Natural killer cell treated with Interleukin-12 subunit alpha and Interleukin-12 subunit beta and Interleukin-15 and Interleukin-18, amount 100 ng/mL, for 72 hours (primary cell): ENCODE results near the gene P2RX6. TPM values are rescaled to one million over a fixed set of nuclear protein-coding genes. Genes with fewer than 3 reads are reported as not detected.
A peak's percentile ranks its signal among the peaks of the same experiment; 100 is the strongest.
"Not testable (repeated sequence)": the region's sequence is repeated elsewhere in the genome, so short reads cannot be mapped to it uniquely, and the experiment has no call there.

Experiments used
- ATAC-seq, 2 donors: fragments of 150-1000 bp; cut with Tn5 transposase in 1 of 2; sonication (Bioruptor Pico), chemical (Tn5 transposase) in 1 of 2; 2 replicates each; pipeline ENCODE4 v1.10.0; 2021
- DNase-seq: peaks from one replicate; pipeline ENCODE4 v3.0.0; 2022; ENCODE audit warnings: low spot score
- H3K27ac Mint-ChIP-seq, 2 donors: 1 replicate in 1 of 2; 2 replicates in 1 of 2; pipeline ENCODE4 v1.8.0; 2022; ENCODE audit warnings: mixed read lengths in 2 of 2, mild to moderate bottlenecking in 1 of 2, moderate library complexity in 1 of 2
- H3K27me3 Mint-ChIP-seq, 2 donors: 1 replicate in 1 of 2; 2 replicates in 1 of 2; pipeline ENCODE4 v1.8.0; 2022; ENCODE audit warnings: mixed read lengths in 2 of 2
- H3K36me3 Mint-ChIP-seq: one replicate; pipeline ENCODE4 v1.8.0; 2022; ENCODE audit warnings: mixed read lengths
- H3K4me1 Mint-ChIP-seq, 2 donors: 1 replicate in 1 of 2; 2 replicates in 1 of 2; pipeline ENCODE4 v1.8.0; 2022; ENCODE audit warnings: low read depth in 2 of 2, mixed read lengths in 2 of 2, mild to moderate bottlenecking in 1 of 2
- H3K4me3 Mint-ChIP-seq: one replicate; pipeline ENCODE4 v1.8.0; 2022; ENCODE audit warnings: mixed read lengths
- H3K9me3 Mint-ChIP-seq: 2 replicates; pipeline ENCODE4 v1.8.0; 2022; ENCODE audit warnings: mixed read lengths
- total RNA-seq, 2 donors: library from RNA; stranded (reverse); gene quantifications; one replicate each; pipeline ENCODE4 v1.2.3, GENCODE V29; 2022

Gene P2RX6
- total RNA-seq, 2 donors from 2014 or later = not detected

DNA sequence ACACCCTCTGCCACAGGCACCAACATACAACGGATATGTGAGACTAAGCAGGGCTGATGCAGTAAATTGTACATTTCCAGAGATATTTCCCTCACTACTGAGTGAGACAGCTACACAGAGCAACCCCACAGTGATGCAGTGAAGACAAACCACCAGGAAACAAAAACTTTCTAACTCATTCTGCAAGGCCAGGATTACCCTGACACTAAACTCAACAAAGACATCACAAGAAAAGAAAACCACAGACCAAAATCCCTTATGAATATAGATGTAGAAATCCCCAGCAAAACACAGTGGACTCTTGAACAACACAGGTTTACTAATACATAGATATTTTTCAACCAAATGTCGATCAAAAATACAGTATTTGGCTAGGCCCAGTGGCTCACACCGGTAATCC, 18.9 kb downstream of the P2RX6 start:
- DNase-seq = no peak
- peaks cover 14 to 17% of the 10 kb centered on the region in 2 donors for H3K27me3 Mint-ChIP-seq
- H3K4me3 Mint-ChIP-seq = no peak overlapping the region
- H3K36me3 Mint-ChIP-seq = no peaks in the 10 kb centered on the region
- ATAC-seq = no peak
- H3K27ac Mint-ChIP-seq = no peak overlapping the region
- no peaks in the 10 kb centered on the region for H3K9me3 Mint-ChIP-seq
- no peaks in the 10 kb centered on the region for H3K4me1 Mint-ChIP-seq

DNA sequence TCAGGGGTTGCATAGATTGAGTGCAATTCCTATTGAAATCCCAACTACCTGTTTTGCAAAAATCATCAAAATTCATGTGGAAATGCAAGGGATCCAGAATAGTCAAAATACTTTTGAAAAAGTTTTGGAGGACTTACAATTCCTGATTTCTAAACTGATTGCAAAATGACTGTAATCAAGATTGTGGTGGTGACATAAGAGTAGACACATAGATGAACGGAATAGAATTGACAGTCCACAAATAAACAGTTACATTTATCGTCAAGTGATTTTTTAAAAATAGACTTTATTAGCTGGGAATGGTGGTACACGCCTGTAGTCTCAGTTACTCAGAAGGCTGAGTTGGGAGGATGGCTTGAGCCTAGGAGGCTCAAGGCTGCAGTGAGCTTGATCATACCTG, 20.0 kb downstream of the P2RX6 start:
- Mint-ChIP-seq H3K36me3 (no peaks in the 10 kb centered on the region), H3K4me1 (no peaks in the 10 kb centered on the region), H3K27me3 (peaks cover 13 to 17% of the 10 kb centered on the region in 2 donors), H3K27ac (no peak overlapping the region), H3K9me3 (no peaks in the 10 kb centered on the region), H3K4me3 (no peak overlapping the region)
- no peak for DNase-seq
- ATAC-seq = no peak

DNA sequence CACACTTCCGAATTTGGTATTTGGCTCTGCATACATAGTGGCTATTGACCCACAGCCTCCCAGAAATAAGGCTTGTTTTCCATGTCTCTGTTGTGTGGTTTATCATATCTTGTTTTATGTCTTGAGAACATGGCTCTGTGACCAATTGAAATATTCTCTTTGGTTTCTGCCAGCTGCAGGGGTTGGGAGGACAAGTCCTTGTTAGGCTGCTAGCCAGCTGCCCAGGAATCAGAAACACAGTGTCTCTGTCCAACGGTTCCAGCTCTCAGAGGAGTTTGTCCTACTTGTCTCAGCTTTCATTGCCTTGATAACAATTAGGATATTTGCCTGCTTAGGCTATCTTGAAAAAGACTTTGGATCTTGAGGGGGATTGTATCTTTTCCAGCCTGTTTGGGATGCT, 23.4 kb downstream of the P2RX6 start:
- Mint-ChIP-seq H3K27ac (no peak overlapping the region), H3K4me3 (no peak overlapping the region), H3K27me3 (peaks cover 9 to 10% of the 10 kb centered on the region in 2 donors), H3K36me3 (no peaks in the 10 kb centered on the region), H3K4me1 (peaks cover 4 to 6% of the 10 kb centered on the region in 2 donors), H3K9me3 (no peaks in the 10 kb centered on the region)
- DNase-seq (no peak), ATAC-seq (no peak)

DNA sequence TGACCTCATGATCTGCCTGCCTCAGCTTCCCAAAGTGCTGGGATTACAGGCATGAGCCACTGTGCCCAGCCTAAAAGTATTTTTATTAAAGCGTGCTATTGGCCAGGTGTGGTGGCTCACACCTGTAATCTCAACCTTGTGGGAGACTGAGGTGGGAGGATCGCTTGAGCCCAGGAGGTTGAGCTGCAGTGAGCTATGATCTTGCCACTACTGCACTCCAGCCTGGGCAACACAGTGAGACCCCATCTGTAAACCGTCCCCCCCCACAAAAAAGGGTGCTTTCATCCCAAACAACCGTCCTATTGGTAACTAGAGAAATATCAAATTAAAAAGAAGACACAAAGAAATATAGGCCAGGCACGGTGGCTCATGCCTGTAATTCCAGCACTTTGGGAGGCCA, 24.2 kb downstream of the P2RX6 start:
- not testable (repeated sequence) for H3K27ac Mint-ChIP-seq, H3K36me3 Mint-ChIP-seq, H3K4me1 Mint-ChIP-seq, H3K9me3 Mint-ChIP-seq, ATAC-seq, DNase-seq, H3K4me3 Mint-ChIP-seq
- H3K27me3 Mint-ChIP-seq = peaks cover 11 to 15% of the 10 kb centered on the region in 2 donors

DNA sequence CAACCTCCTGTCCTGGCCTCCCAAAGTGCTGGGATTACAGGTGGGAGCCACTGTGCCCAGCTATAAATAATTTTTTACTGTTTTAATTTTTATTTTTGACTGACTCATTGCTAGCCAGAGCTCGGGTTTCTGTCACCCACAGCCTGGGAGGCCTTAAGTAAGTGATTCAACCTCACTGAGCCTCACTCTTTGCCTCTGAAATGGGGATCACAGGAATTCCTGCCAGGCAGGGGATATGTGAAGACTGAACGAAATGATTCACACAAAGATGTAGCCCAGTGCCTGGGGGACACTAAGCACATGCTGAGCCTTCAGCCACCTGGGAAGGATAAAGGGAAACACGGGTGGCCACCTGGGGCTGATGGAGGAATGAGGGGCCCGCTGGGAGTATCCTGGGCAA, 27.0 kb downstream of the P2RX6 start:
- Mint-ChIP-seq H3K4me3 (no peak overlapping the region), H3K27ac (no peak overlapping the region), H3K4me1 (peaks cover 20 to 21% of the 10 kb centered on the region in 2 donors), H3K36me3 (no peaks in the 10 kb centered on the region), H3K9me3 (no peaks in the 10 kb centered on the region), H3K27me3 (peaks cover 11 to 16% of the 10 kb centered on the region in 2 donors)
- DNase-seq (no peak), ATAC-seq (no peak)

DNA sequence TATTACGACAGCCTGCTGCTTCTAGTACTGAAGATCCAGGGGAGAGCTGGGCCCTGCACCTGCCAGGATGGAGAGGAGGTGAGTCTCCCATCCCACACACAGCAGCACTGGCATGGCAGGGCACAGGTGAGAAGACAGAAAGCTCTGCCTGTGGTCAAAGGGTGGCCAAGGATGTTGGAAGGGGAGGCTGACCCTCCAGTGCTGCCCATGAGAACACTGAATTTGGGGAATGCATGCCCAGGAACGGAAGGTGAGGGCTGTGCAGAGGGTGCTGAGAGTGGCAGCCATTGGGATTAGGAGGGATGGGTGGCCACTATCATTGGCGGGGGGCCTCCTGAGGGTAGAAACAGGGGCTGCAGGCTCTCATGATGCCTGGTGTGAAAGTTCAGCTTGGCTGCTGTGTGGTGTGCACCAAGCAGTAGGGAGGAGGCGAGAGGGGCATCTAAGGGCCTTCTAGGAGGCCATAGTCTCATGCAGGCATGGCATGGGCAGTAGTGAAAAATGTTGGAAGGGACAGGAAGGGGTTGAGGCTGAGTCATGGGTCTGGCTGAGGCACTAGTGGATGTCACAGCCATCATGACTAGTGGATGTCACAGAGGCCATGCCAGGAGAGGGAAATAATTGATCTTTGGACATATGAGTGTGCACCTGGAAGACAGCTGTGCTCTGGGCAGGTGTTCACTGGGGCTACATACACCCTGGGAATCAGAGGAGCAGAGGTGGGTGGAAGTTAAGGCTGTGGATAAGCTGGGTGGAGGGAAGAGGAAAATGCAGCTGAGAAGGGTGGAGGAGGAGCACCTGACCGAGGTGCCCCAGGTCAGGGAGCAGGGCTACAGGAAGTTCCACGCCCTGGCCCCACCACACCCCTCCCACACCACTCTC, 28.3 kb downstream of the P2RX6 start:
- peaks cover 11 to 16% of the 10 kb centered on the region in 2 donors for H3K27me3 Mint-ChIP-seq
- DNase-seq (no peak), ATAC-seq (no peak)
- peaks cover 20 to 21% of the 10 kb centered on the region in 2 donors for H3K4me1 Mint-ChIP-seq
- no peak overlapping the region for H3K4me3 Mint-ChIP-seq
- H3K36me3 Mint-ChIP-seq = no peaks in the 10 kb centered on the region
- no peak overlapping the region for H3K27ac Mint-ChIP-seq
- no peaks in the 10 kb centered on the region for H3K9me3 Mint-ChIP-seq

DNA sequence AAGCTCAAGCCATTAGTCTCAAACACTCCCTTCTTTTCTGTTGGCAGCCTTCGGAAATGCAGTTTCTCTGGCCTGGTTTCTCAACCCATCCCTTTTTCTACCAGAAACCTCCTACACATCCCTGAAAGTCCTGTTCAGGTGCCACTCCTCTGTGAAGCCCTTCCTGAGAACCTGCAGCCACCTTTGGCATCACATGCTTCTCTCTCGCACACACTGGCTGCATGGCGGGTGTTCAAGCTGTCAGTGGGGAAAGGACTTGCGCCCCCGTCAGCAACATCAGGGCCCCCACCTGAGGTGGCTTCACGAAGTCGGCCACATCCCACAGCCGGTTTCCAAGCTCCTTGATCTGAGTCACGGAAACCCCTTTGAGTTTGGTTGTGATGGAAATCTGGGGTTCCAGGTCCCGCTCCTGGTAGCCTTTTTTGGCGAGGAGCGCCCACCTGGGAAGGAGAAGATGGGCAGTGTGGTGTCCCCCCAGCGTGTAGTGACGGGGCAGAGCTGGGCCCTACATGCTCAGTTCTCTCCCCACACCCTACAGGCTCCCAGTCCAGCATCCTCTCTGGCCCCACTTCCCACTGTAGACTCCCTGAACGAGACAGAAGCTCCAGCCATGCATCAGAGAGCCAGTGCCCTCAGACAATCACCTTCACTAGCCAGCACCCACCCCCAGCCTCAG, 29.0 kb downstream of the P2RX6 start:
- no peak overlapping the region for H3K27ac Mint-ChIP-seq
- DNase-seq = no peak

DNA sequence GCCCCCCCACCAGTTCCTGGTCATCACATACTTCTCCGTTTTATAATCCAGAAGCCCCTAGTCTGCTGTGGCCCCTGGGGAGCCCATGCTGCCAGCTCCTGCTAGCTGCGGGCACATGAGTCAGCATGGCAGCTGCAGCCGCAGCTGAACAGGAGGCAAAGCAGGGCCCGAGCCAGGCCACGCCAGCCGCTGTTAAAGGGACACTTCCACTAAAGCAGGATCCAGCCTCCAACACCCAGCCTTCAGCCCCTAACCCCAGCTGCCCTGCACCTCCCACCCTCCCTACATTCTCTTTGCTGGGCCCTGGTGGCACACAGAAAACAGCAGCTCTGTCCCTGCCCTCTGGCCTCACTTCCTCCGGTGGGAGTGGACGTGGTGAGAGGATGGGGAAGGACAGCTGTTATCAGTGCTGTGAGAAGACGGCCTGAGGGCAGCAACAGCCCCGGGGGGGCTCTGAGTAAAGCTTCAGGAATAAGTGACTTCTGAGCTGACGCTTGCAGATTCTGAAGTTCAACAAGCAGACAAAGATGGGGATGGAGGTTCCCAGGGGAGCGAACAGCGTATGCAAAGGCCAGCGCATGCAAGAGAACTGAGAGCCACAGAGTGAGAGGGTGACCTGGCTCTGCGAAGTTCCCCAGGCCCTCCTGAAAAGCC, 30.1 kb downstream of the P2RX6 start:
- H3K4me3 Mint-ChIP-seq = peak overlapping the region; percentile 84
- peaks cover 20 to 21% of the 10 kb centered on the region in 2 donors for H3K4me1 Mint-ChIP-seq
- no peaks in the 10 kb centered on the region for H3K9me3 Mint-ChIP-seq
- H3K27ac Mint-ChIP-seq = peak overlapping the region; percentile 60 to 83
- H3K27me3 Mint-ChIP-seq = peaks cover 11 to 16% of the 10 kb centered on the region in 2 donors
- peak in 1 of 2 donors; percentile 7 for ATAC-seq
- DNase-seq = no peak
- no peaks in the 10 kb centered on the region for H3K36me3 Mint-ChIP-seq

More for the DNA sequence above, 29.0 kb downstream of the P2RX6 start:
- H3K4me1 Mint-ChIP-seq = peaks cover 20 to 21% of the 10 kb centered on the region in 2 donors
- no peak for ATAC-seq
- H3K36me3 Mint-ChIP-seq = no peaks in the 10 kb centered on the region
- no peak overlapping the region for H3K4me3 Mint-ChIP-seq
- H3K27me3 Mint-ChIP-seq = peaks cover 11 to 16% of the 10 kb centered on the region in 2 donors
- no peaks in the 10 kb centered on the region for H3K9me3 Mint-ChIP-seq

DNA sequence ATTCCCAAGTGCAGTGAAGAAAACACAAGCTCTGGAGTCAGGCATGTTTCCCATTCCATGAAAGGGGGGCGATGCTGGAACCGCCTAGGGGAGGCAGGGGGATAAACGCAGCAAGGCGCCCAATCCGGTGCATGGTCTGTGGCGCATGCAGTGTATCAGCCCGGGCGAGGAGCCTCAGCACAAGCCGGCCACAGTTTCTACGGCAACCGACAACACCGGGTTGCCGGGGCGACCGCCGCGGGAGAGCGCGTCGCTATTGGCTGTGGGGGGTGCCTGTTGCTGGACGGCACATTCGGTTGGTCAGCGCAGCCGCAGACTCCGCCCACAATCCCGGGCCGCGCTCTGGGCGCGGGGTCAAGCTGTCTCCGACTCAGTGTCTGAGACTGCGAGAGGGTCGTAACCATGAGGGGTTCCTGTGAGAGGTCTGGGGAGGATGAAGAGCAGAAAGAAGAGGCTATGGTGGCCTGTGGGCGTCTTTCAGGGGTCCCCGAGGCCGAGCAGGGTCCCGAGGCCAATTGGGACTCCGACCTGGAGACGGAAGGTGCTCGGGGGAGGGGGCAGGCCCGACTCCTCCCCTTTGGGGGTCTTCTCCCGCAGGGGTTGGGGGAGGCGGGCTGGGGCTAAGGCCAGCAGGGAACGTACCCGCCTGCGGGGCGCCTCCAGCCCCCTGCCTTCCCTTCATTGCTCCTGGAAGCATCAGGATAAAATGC, 30.8 kb downstream of the P2RX6 start, which contains the start of gene LRRC74B:
TSS of gene LRRC74B (plus strand) at position 362 of the 710 bp plus-strand sequence. CDS start at position 403, 41 bp downstream.
- Mint-ChIP-seq H3K27me3 (peaks cover 11 to 16% of the 10 kb centered on the region in 2 donors), H3K36me3 (no peaks in the 10 kb centered on the region), H3K4me3 (peak within 1 kb of the TSS; percentile 84), H3K4me1 (peaks cover 20 to 21% of the 10 kb centered on the region in 2 donors), H3K27ac (peak within 1 kb of the TSS; percentile 60 to 83), H3K9me3 (no peaks in the 10 kb centered on the region)
- peak; percentile 89 for DNase-seq
- ATAC-seq = peak; percentile 94 to 96

DNA sequence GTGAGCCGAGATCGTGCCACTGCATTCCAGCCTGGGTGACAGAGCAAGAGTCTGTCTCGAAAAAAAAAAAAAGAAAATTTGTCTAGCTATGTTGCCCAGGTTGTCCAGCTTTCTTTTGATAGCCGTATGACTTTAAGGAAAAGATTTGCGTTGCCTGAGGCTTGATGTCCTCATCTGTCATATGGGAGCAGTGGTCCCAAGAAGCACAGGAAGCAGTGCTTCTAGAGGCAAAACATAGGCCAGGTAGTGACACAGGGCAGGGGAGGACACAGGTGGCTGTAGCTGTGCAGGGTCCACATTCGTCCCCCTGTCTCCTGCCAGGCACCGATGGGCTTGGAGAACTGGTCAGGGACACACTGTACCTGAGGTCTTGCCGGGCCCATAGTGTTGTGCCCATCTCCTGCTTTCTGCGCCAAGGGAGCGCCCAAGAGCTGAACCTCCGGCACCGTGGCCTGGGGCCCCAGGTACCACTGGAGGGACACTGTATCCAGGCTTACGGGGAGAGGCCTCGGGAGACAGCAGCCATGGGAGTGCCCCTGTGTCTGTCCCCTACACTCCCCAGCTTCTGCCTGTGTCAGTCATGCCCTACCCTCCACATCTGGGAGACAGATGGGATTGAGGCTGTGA, 32.2 kb downstream of the P2RX6 start:
- no peak for ATAC-seq
- Mint-ChIP-seq H3K9me3 (no peaks in the 10 kb centered on the region), H3K4me3 (no peak overlapping the region), H3K27ac (no peak overlapping the region), H3K27me3 (peaks cover 11 to 16% of the 10 kb centered on the region in 2 donors), H3K36me3 (no peaks in the 10 kb centered on the region), H3K4me1 (peaks cover 20 to 21% of the 10 kb centered on the region in 2 donors)
- DNase-seq = no peak

DNA sequence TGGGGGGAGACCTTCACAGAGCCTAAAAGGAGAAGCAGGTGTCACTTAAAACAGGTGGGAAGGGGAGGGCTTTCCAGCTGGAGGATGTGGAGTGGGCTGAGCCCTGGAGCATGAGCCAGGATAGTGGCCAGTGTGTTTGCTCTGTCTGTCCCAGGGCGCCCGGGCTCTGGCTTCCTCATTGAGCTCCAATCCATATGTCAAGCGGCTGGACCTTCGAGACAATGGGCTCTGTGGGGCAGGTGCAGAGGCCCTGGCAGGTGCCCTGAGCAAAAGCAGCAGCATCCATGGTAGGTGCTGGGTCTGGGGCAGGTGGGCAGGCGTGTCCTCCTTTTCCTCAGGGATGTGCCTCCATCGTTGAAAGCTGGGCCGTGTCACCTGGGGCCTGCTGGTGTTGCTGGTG, 32.8 kb downstream of the P2RX6 start:
- DNase-seq = no peak
- H3K36me3 Mint-ChIP-seq = no peaks in the 10 kb centered on the region
- H3K9me3 Mint-ChIP-seq = no peaks in the 10 kb centered on the region
- H3K27me3 Mint-ChIP-seq = peaks cover 8 to 16% of the 10 kb centered on the region in 2 donors
- H3K27ac Mint-ChIP-seq = no peak overlapping the region
- ATAC-seq = no peak
- no peak overlapping the region for H3K4me3 Mint-ChIP-seq
- H3K4me1 Mint-ChIP-seq = peaks cover 20 to 21% of the 10 kb centered on the region in 2 donors

DNA sequence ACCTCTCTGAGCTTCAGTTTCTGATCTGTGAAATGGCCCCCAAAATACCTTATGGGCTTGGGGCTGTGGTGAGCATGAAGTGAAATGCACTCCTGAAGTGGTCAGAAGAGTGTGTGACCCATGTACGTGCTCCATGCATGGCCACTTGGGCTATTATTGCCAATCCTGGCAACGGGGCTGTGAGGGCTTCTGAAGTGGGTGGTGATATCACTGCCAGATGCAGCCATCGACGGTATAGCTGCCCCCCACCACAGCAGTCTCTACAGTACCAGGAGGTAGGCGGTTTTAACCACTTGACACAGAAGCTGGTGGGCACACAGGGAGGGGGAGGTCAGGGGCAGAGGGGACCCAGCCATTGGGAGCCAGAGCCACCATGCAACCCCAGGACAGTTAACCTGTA, 33.5 kb downstream of the P2RX6 start:
- DNase-seq, H3K27ac Mint-ChIP-seq, H3K4me3 Mint-ChIP-seq, ATAC-seq, H3K36me3 Mint-ChIP-seq, H3K9me3 Mint-ChIP-seq: not testable (repeated sequence)
- H3K27me3 Mint-ChIP-seq = peaks cover 1 to 11% of the 10 kb centered on the region in 2 donors
- H3K4me1 Mint-ChIP-seq = peaks cover 15% of the 10 kb centered on the region in 2 donors

DNA sequence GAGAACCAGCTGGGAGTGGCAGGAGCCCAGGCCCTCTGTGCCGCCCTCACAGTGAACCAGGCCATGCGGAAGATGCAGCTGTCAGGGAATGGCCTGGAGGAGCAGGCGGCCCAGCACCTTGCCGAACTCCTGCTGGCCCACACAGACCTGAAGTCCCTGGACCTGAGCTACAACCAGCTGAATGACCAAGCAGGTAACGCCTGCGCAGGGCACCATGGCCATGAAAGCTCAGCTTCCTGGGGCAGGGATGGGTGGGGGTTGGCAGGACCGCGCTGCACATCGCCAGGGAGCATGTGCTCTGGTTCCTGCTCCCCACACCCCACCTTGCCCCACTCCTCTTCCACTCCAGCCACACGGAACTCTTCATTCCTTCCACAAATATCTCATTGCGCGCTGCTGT, 34.0 kb downstream of the P2RX6 start:
- H3K9me3 Mint-ChIP-seq, H3K27me3 Mint-ChIP-seq: not testable (repeated sequence)

More for the DNA sequence above, 34.0 kb downstream of the P2RX6 start:
- H3K4me3 Mint-ChIP-seq, DNase-seq, H3K27ac Mint-ChIP-seq, ATAC-seq, H3K36me3 Mint-ChIP-seq: not testable (repeated sequence)
- H3K4me1 Mint-ChIP-seq = peaks cover 13 to 14% of the 10 kb centered on the region in 2 donors
